HTERT RPE-1 (cell line): ENCODE results near the gene RBM33.

Experiments used
- in situ Hi-C: fragments of 300-500 bp; cut with MboI; formaldehyde crosslinking; loops from 4 replicates; pipeline ENCODE4 v1.14.3; 2020; ENCODE audit warnings: low sequenced_read_pairs

RBM33 gene

DNA sequence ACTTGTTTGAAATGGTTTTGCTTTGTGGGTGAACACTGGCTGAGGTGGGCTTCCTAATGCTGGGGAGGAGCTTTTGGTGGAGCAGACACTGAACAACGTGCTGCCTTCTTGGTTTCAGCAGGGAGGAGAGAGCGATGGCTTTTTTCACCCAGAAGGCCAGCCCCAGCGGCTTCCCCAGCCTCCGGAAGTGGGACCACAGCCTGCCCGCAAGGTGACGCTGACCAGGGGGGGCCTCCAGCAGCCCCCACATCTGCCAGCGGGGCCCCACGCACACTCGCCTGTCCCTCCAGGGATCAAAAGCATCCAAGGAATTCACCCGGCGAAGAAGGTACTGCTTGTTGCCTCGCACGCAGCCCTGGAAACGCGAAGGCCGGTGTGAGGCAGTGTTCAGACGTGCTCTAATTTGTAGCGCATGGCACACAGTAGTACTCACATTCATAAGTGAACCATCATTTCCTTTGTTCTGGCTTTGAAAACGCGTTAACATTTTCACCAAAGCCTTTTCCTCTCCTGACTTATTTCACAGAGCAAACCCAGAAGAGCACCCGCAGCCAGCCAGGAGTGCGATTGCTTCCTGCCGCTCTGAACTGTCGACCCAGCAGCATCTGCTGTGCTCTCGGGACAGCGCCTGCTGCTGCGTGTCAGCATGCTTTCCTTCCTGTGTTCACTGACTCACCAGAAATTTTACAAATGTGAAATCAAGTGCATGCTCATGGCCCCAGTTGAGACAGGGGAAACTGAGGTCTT lies 119.4 kb downstream of the RBM33 start:
- in situ Hi-C loops, result no loop called here

DNA sequence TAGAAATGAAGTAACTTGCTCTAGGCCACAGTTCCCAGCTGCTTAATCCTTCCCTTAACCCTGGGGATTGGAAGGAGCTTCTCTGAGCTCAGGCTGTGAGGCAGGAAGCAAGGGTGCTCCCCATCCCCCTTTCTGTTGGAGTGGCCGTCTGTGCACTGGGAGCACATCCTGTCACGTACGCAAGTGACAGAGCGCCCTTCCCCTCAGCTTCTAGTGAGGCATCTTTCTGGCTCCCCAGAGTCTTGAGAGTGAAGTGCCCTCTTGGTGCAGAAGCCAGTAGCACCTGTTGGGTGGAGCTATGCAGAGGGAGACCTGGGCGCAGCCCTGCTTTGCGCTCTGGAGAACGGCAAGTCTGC lies 120.0 kb downstream of the RBM33 start:
- in situ Hi-C loops, result no loop called here

DNA sequence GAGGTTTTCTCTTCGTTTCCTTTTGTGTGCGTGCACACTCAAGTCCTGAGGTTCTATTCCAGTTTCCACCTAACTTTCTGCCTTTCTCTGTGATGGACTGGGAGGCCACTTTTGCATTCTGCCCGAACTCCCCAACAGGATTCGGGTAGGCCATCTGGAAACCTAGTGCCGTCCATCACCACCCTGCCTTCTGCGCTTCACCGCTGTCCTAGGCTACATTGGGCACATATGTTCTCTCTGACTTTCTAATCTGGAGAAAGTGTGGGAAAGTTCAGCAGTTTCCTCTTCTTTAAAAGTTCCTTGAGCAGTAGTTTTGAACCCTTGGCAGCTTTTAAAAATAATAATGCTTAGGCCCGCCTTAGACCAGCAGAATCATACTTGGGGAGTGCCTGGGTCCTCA lies 121.0 kb downstream of the RBM33 start:
- in situ Hi-C loops, result no loop called here

DNA sequence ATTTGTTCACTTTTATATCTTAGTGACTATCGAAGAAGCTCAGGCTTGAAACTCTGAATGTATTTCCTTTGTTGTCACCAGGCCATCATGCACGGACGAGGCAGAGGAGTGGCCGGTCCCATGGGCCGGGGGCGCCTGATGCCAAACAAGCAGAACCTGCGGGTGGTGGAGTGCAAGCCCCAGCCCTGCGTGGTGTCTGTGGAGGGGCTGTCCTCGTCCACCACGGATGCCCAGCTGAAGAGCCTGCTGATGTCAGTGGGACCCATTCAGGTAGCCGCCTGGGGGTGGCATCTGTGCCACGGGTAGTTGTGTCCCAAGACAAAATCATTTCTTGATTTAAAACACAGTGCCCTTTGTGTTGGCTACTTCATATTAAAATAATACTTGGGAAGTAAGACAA lies 121.9 kb downstream of the RBM33 start:
- in situ Hi-C loops, result no loop called here

DNA sequence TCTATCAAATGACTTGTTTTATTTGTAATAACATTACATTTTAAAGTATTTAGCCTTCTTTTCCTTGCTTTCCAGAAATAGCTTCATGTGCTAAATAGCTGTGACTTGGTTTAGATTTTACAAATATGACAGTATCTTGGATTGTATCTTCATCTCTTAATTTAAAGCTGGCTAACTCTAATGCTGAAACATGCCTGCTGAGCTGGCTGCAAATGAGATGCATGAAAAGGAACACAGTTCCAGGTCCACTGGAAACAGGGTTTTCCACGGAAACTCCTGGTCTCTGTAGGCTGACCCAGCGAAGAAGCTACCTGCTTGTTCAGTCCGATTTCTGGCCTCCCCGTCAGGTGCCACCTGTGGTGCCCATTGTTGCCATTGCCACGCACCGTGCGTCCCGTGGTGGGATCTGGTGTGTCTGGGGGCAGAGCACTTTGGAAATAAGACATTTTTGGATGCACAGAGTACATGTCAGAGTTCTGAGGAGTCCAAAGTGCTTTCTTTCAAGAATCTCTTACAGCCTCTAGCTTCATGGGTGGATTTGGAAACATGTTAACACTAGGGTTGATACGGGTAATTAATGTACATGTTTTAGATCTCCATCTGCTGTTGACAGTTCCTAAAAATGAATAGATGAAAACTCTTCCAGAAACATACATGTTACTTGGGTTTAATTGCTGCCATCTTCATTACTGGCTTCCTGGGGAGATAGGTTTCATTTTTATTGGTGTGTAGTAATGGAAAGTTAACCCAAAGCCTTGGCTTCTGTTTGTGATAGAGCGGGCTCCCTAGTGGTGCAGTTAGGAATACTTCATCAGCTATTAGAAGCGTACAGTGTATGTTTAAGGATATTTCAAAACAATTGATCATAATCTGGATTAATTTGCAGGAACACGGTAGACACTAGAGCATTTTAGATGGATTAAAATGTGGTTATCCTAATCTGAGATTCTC lies 122.8 kb downstream of the RBM33 start:
- in situ Hi-C loops, result no loop called here

DNA sequence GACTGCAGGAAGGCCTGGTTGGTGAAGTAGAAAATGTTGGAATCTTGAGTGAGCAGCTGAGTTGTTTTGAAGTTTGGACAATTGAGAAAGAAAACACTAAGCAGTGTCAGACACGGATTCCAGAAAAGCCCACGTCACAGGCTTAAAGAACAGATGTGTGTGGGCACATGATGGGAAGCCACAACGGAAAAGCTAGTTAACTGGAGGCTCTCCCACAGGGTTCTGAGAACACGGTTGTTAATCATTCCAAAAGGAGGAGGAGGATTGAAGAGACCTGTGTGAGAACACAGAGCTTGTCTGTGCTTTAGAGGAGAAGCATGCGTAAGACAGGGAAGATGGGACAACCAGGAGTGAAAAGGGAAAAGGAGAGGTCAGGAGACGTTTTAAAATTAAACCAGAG lies 125.2 kb downstream of the RBM33 start:
- in situ Hi-C loops, result no loop called here

DNA sequence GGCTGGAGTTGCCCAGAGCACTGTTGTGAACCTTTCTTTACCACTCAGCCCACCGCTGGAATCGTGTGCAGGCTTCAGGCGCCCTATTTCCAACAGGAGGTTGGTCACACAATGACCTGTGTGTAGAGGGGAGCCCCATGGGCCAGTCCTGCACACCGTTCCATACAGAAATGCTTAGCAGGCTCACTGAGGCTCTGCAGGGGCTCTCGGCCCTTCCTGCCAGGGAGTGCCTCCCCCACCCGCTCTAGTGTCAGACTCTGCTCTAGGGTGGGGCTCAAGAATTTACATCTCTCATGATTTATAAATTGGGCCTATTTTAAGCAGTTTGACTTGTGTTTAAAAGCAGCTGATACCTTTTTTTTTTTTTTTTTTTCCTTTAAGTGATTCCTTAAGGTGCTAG lies 125.8 kb downstream of the RBM33 start:
- in situ Hi-C loops, result no loop called here

DNA sequence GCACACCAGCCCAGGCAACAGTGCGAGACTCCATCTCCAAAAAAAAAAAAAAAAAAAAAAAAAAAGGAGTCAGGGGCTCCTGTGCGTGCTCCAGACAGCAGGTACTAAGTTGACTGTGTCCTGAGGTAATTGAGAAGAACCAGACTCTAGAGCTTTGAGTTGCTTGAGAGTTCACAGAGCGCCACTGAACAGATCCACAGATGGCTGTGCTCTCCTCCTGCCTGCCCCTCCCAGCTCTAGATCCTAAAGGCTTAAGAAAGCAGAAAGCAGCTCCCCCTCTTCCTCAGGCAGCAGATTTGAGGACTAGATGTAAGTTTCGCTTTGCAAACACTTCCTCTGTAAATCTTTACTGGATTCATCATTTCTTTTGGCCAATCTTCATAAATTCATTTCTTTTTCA lies 129.1 kb downstream of the RBM33 start:
- in situ Hi-C loops, result no loop called here

DNA sequence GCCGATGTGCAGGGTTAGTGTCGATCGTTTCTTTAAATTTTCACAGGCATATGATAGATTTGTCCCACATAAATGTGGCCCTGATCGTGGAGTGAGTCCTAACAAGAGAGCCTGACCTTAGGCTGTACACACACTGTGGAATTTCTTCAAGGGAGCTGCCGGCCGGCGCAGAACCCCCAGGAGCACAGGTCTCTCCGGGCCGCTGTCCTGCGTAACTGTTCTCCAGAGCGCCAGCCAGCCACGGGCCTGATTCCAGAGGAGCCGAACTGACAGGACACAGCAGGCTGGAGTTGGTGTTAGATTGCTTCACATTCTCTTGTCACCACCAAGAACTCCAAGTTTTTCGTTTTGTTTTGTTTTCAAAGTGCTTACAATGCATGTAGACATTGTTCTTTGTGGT lies 130.5 kb downstream of the RBM33 start:
- in situ Hi-C loops, result no loop called here

DNA sequence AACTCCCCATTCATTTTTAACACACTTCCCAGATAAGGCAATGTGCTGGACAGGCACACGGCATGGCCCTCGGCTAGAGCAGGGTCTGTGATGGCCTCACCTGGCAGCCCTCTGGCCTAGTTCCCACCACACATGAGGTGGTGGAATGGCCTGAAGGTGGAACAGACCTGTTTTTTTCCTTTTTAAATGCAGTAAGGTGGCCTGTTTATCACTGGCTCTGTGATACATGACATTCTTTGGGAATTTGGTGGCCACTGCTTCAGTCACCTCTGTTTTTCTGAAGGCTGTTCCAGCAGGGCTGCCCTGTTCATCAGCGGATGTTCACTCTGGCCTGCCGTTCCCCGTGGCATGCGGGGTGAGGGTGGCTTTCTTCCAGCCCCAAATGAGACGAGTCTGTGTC lies 131.2 kb downstream of the RBM33 start:
- in situ Hi-C loops, result no loop called here

DNA sequence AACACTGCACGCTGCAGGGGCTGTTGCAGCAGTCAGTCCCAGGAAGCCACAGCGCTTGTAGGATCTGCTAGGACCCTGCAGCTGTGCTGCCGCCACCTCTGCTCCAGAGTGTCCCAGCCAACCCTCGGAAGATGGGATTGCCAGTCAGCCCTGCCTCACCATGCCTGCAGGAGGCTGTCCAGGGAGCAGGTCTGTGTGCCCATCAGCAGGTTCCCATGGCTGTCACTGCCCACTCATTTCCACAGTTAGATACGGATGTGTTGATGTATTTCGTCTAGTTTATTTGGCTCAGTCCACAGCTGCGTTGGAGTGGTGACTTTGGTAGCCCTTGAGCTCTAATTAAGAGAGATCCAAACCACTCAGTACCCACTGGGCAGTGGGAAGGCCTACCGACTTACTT lies 132.1 kb downstream of the RBM33 start:
- in situ Hi-C loops, result no loop called here

DNA sequence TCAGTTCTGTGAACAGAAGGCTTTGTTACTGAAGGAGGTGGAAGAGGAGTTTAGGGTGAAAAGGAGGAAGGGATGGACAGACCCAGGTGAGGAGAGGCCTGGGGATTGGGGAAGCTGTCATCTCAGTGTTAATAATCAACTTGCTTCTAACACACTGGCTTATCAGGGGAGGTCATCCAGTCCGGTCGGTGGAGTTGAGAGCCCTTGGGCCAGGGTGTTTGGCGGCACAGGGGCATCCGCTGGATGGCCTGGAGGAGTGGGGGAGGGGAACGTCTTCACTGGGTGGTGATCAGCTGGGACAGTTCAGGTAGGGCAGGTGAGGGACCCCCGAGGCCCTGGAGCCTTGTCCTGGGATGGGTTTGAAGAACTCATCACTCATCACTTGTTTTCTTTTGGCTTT lies 133.9 kb downstream of the RBM33 start:
- in situ Hi-C loops, result no loop called here

DNA sequence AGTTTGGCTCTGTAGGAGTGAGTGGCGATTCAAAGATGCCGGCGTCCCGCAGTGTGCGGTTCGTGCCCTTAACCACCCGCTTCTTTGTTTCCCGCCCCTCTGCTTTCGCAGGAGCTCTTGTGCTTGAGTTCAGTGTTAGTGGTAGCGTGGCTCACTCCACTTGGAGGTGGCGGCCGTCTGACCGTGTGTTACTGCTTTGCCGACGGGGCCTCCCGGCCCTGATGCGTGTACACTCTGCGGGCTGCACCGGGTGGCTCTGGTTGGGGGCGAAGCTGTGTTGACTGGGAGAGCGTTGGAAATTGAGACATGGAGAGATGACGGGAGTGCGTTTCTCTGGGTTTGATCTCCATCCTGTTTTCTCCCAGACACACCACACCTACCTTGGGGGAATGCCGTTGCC lies 136.4 kb downstream of the RBM33 start:
- in situ Hi-C loops, result no loop called here

DNA sequence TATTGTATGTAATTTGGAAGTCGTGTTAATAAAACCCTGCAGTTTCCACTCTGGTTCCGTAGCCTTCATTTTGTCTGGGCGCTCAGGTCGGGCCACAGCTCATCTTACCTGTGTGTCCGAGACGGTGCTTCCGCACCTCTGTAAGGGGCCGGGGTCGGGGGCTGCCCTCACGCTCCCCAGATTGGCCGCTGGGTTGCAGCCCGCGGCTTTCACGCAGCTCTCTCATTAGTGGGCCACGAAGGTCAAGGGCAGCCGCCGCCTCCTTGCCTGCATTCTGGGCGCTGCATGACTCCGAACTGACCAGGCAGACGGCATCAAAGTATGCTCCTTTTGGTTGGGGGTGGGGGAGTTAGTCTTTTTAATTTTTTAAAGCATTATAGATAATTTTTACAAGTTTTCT lies 137.0 kb downstream of the RBM33 start:
- in situ Hi-C loops, result no loop called here

DNA sequence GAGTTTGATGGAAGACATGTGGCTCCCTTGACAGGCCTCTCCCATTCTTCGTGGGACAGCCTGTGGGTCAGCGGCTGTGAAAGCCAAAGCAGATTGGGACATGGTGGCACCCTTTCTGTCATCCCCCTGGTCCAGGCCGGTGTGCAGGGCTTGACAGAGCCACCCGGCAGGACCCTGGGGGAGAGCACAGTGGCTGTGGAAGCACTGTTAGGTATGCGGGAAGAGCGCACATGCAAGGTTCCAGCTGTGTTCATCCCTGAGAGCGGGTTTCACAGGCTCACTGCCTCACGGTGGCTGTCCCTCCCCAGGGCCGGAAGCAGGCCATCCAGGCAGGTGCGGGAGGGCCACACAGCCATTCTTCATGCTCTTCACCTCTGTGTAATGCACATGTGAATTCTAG lies 138.0 kb downstream of the RBM33 start:
- in situ Hi-C loops, result no loop called here

DNA sequence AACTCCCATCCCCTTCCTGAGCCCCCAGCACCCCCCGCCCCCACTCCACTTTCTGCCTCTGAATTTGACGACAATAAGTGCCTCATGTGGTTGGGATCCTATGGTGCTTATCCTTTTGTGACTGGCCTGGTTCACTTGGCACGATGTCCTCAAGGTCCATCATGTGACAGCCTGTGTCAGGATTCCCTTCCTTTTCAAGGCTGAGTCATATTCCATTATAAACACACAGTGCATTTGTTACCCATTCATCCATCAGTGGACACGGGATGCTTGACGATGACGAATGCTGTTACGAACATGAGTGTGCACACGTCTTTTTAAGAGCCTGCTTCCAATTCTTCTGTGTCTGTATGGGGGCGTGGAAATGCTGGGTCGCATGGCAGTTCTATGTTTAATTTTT lies 141.1 kb downstream of the RBM33 start:
- in situ Hi-C loops, result no loop called here

DNA sequence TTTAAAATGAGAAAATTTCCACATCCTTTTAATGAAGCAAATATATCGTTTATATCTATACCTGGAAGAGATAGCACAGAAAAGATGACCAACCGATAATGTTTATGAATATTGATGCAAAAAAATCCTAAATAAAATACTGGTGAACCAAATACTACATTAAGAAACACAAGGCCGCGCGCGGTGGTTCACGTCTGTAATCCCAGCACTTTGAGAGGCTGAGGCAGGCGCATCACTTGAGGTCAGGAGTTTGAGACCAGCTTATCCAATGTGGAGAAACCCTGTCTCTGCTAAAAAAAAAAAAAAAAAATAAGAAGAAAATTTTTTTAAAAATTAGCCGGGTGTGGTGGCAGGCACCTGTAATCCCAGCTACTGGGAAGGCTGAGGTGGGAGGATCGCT lies 142.0 kb downstream of the RBM33 start:
- in situ Hi-C loops, result no loop called here

DNA sequence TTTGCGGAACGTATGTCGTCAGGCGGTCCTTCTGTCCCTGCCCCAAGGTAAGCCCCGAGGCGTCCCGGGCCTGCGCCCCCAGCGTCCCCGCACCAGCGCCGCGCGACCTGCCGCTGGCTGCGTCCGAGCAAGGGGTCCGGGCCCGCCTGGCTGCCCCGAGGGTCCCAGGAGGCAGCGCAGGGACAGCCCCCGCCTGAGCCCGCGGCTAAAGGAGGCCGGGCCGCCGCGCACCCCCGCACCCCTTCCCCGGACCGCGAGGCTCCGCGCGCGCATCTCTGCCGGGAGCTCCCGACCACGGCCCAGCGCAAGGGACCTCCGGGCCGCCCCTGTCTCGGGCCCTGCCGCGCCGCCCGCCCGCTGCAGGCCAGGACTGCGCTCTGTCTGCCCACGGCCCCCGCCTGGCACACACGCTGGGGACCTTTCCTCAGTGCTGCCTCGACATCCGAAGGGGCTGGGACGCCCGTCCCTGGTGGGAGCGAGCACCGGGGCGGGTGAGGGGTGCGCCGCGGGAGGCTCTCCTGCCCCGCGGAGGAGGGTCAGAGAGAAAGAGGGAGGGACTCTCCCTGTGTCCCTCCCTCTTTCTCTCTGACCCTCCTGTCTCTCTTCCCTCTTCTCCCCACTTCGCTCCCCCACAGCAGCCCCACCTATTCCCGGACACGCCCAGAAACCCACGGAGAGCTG lies 142.8 kb downstream of the RBM33 start:
- in situ Hi-C loops, result no loop called here

DNA sequence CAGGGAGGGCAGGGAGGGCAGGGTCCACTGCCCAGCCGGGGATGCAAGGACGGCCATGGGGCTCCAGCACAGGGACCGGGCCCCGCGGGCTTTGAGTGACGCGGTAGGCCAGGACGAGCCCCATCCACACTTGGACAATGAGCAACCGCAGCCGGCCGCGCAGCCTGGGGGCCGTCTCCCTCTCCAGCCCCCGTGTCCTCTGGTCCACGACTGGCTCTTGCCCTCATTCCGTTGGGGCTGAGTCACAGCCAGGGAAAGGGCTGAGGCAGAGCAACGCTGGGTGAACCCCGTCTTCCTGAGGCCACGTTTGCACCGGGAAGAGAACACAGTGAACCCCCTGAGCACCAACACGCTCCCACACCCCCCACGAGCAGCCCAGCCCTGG lies 144.1 kb downstream of the RBM33 start:
- in situ Hi-C loops, result no loop called here

DNA sequence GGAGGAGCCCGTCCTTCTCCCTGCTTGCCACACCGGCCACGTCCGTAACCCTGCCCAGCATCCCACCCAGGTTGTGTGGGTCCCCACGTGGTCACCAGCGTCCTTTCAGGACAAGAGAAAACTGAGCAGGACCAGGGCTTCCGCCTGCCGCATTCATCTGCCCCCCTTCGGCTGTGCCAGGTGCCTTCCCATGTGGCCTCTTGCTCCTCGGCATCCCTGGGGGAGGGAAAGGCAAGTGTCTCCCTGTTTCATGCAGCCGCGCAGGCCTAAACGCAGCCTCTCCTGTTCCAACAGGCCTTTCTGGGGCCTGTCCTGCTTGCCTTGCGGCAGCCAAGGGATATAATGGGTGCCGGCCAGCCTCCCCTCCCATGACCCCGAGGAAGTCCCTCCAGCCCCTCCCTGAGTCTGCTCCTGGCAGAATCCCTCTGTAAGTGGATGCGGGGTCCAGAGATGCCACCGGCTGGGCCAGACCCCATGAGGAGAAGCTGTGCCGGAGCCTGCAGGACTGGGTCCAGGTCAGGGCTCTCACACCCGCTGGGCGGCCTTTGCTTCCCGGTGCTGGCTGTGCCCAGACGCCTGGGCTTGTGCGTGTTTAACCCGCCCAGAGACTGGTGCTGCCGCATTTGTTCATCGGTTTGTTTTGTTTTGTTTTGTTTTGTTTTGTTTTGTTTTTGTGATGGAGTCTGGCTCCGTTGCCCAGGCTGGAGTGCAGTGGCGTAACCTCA lies 144.7 kb downstream of the RBM33 start:
- in situ Hi-C loops, result no loop called here

DNA sequence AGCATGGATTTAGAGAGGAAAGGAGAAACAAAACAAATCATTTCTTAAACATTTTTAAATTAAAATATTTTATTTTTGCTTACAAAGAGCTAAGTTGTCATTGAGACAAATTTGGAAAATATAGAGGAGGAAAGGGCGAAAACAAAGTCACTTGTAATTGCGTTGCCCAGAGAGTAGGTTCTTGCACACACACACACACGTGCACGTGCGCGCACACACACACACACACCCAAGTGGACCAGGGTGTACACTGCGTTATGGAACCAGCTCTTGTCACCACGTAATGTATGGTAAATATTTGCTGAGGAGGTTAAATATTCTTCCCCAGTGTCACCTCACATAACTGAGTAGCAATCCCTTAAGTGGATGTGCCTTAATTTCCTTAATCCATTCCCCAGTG lies 146.2 kb downstream of the RBM33 start:
- in situ Hi-C loops, result no loop called here
